K562 (cell line): ENCODE measurements around the gene FRMD5. TPM values are rescaled to one million over a fixed set of nuclear protein-coding genes. Genes with fewer than 3 reads are reported as not detected.

Experiments
- CREB3 ChIP-seq: fragments of 450-650 bp; conservative IDR thresholded peaks from 2 replicates; pipeline ENCODE4 v1.6.1; 2016; ENCODE audit warnings: missing genetic modification characterization, low read depth, mild to moderate bottlenecking, missing compliant biosample characterization, moderate library complexity
- ETS2 ChIP-seq: IDR thresholded peaks from 2 replicates; pipeline ENCODE4 v1.6.1; 2016; ENCODE audit warnings: borderline replicate concordance, missing genetic modification characterization, mild to moderate bottlenecking, moderate library complexity, missing compliant biosample characterization; ENCODE audit not compliant: poor library complexity, severe bottlenecking
- GTF2E2 ChIP-seq: fragments of 200-800 bp; sonication (Bioruptor generic); IDR thresholded peaks from 2 replicates; pipeline ENCODE4 v1.6.1; 2016; ENCODE audit warnings: missing genetic modification characterization, missing compliant biosample characterization
- GTF2F1 ChIP-seq: IDR thresholded peaks from 2 replicates; pipeline ENCODE4 v1.6.1; 2011; ENCODE audit warnings: low read depth, low read length, improper control_type of control experiment
- HMG20A ChIP-seq: fragments of 450-650 bp; formaldehyde crosslinking; conservative IDR thresholded peaks from 2 replicates; pipeline ENCODE4 v1.4.0; 2020; ENCODE audit warnings: mild to moderate bottlenecking, mixed read lengths
- NCOR1 ChIP-seq: fragments of 450-650 bp; IDR thresholded peaks from 2 replicates; pipeline ENCODE4 v1.6.1; 2016; ENCODE audit warnings: mild to moderate bottlenecking, moderate library complexity
- PATZ1 ChIP-seq: fragments of 250-450 bp; sonication (Bioruptor Pico); IDR thresholded peaks from 2 replicates; pipeline ENCODE4 v1.5.0; 2020; ENCODE audit warnings: mild to moderate bottlenecking, borderline replicate concordance
- POLR2G ChIP-seq: fragments of 200-400 bp; formaldehyde crosslinking; IDR thresholded peaks from 2 replicates; pipeline ENCODE4 v1.6.1; 2017; ENCODE audit warnings: low read depth, mild to moderate bottlenecking, antibody characterized with exemption, low read length, moderate library complexity
- PYGO2 ChIP-seq: fragments of 450-650 bp; IDR thresholded peaks from 2 replicates; pipeline ENCODE4 v1.6.1; 2016; ENCODE audit warnings: mild to moderate bottlenecking, missing genetic modification characterization, moderate library complexity, missing compliant biosample characterization
- RNF2 ChIP-seq: sonication (generic); IDR thresholded peaks from 2 replicates; pipeline ENCODE4 v1.6.1; 2016
- SAP30 ChIP-seq: fragments of 200-600 bp; sonication (generic); IDR thresholded peaks from 2 replicates; pipeline ENCODE4 v1.6.1; 2012; ENCODE audit warnings: borderline replicate concordance, low read depth, mild to moderate bottlenecking, moderate library complexity, low read length, control low read depth, inconsistent platforms; ENCODE audit not compliant: insufficient read depth, poor library complexity, severe bottlenecking
- SMAD4 ChIP-seq: fragments of 250-450 bp; sonication (Bioruptor Pico); conservative IDR thresholded peaks from 2 replicates; pipeline ENCODE4 v1.8.0; 2021; ENCODE audit warnings: inconsistent platforms, mild to moderate bottlenecking, moderate library complexity
- STAT6 ChIP-seq: sonication (generic); formaldehyde crosslinking; IDR thresholded peaks from 2 replicates; pipeline ENCODE4 v1.8.1; 2023; ENCODE audit warnings: mild to moderate bottlenecking, missing genetic modification reagents
- THRB ChIP-seq: fragments of 450-650 bp; formaldehyde crosslinking; conservative IDR thresholded peaks from 2 replicates; pipeline ENCODE4 v1.4.0; 2022; ENCODE audit warnings: mild to moderate bottlenecking, missing genetic modification characterization
- ZNF263 ChIP-seq: sonication (generic); formaldehyde crosslinking; IDR thresholded peaks from 2 replicates; pipeline ENCODE4 v1.8.0; 2022; ENCODE audit warnings: mild to moderate bottlenecking, missing genetic modification reagents, borderline replicate concordance
- ZNF354B ChIP-seq: fragments of 250-450 bp; sonication (Bioruptor Pico); IDR thresholded peaks from 2 replicates; pipeline ENCODE4 v1.4.0; 2020
- ZSCAN29 ChIP-seq: fragments of 450-650 bp; IDR thresholded peaks from 2 replicates; pipeline ENCODE4 v1.6.1; 2017
- polyA plus RNA-seq, 8 experiments: library from polyadenylated mRNA; depleted of rRNA in 4 of 8; stranded (reverse) in 5 of 8; unstranded in 3 of 8; fragments of >200 nt; fragmentation: Nextera tagmentation in 2 of 8; fragmentation: Illumina TruSeq in 1 of 8; extraction: Ambion mirVana in 2 of 8; extraction: Trizol in 1 of 8; gene quantifications; 2 replicates each; pipeline versions ENCODE4 v1.2.1 to v1.2.3, GENCODE V29; 2011 to 2014; ENCODE audit warnings: inconsistent platforms in 1 of 8, missing spikeins in 1 of 8
- total RNA-seq, 7 experiments: library from RNA; depleted of rRNA in 6 of 7; stranded (reverse); fragments of >200 nt in 6 of 7; fragmentation: Illumina TruSeq in 2 of 7; extraction: Trizol in 2 of 7; gene quantifications; 2 replicates each; pipeline versions ENCODE4 v1.2.1 to v1.2.3, GENCODE V29; 2011 to 2021; ENCODE audit warnings: low replicate concordance in 1 of 7
- TF ChIP-seq, protein P1 (sequence below): fragments of 450-650 bp; formaldehyde crosslinking; IDR thresholded peaks from 2 replicates; pipeline ENCODE4 v1.4.0; 2022; ENCODE audit warnings: missing genetic modification characterization

FRMD5 gene
- total and polyA plus RNA-seq, 9 of the 15 experiments (the other 6 are each of a cell fraction or from before 2014, with no cell fraction given): 0.13 to 0.38 TPM; not detected in 7

DNA sequence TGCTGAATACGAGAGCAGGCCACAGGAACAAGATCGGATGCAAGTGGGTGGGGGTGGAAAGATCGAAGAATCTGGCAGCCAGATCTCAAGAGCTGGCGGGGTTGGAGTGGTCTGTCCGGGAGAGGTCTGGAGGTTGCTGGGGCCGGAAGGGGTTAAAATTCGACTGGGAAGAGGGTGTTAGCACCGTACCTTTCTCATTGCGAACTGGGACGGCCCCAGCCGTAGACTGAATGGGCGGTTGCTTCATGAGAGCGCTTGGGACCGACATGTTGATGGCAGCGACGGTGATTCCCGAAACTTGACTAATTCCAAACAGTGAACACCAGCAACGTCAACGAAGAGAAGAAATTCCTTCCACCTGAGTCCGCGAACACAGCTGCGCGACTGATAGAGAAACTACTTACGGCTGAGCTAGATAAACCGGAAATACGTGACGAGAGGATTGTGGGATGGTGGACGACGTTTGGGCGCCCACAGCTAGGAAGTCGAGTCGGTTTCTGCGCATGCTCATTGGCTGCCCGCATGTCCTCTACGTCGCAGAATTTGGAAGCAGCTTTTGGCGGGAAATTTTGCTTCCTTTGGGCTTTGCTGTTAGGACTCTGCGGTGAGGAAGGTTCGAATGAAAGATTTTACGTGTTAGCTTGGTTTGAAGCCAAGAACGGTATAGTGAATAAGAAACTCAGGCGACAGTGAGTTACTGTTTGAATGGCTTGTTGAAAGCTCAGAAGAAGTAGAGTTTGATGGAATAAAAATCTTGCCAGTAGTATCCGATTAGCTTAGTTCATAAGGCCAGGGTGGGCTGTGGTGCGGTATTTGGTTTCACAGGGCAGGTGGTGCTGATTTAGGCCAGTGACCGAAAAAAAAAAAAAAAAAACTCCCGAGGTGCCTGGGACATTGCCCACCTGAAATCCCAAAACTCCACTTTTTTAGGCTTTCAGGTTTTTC is 370.5 kb downstream of the FRMD5 start, which contains the start of gene MFAP1 (continued):
- no peak for TF ChIP-seq PATZ1
- TF ChIP-seq SAP30: peak; percentile 80
- TF ChIP-seq CREB3 (tag): no peak
- TF ChIP-seq ETS2 (tag): no peak
- TF ChIP-seq SMAD4: 0 out of 2 replicates have a peak, but pooled peaks have one; percentile 41
- peak; percentile 82 for TF ChIP-seq POLR2G
- no peak for TF ChIP-seq ZNF263 (CRISPR knock-in tag)
- peak; percentile 22; the same call in 1 of the 2 replicates for TF ChIP-seq GTF2F1
- TF ChIP-seq, protein P1, sequence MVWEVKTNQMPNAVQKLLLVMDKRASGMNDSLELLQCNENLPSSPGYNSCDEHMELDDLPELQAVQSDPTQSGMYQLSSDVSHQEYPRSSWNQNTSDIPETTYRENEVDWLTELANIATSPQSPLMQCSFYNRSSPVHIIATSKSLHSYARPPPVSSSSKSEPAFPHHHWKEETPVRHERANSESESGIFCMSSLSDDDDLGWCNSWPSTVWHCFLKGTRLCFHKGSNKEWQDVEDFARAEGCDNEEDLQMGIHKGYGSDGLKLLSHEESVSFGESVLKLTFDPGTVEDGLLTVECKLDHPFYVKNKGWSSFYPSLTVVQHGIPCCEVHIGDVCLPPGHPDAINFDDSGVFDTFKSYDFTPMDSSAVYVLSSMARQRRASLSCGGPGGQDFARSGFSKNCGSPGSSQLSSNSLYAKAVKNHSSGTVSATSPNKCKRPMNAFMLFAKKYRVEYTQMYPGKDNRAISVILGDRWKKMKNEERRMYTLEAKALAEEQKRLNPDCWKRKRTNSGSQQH: no peak
- peak; percentile 75 for TF ChIP-seq GTF2E2 (tag)
- no peak for TF ChIP-seq ZNF354B (CRISPR knock-in tag)
- TF ChIP-seq HMG20A (CRISPR knock-in tag): no peak
- TF ChIP-seq RNF2: peak; percentile 92
- no peak for TF ChIP-seq PYGO2 (tag)
- TF ChIP-seq ZSCAN29: no peak
- TF ChIP-seq STAT6: no peak
- TF ChIP-seq NCOR1: no peak; the same call in 1 of the 2 replicates
- no peak for TF ChIP-seq THRB (CRISPR knock-in tag)
